HG03175 (cell line): Measurements from ENCODE around the gene CTCFL.
"Not testable (repeated sequence)": the region's sequence is repeated elsewhere in the genome, so short reads cannot be mapped to it uniquely, and the experiment has no call there.

Source experiments
- ATAC-seq: cut with Tn5 transposase; IDR thresholded peaks from one replicate; pipeline ENCODE4 v1.9.1; 2021; ENCODE audit warnings: mild to moderate bottlenecking, moderate library complexity; ENCODE audit not compliant: unreplicated experiment

CTCFL gene

GRCh38 chr20:57483287-57484050 lies 41.5 kb downstream of the CTCFL start:
- peak; percentile 35 for ATAC-seq

- no peak for ATAC-seq
Measured at GRCh38 chr20:57482796-57483195, 42.1 kb downstream of the CTCFL start.

- no peak for ATAC-seq
Measured at GRCh38 chr20:57482148-57482547, 42.8 kb downstream of the CTCFL start.

- peak; percentile 23 for ATAC-seq
Measured at GRCh38 chr20:57481281-57481711, 43.6 kb downstream of the CTCFL start.

GRCh38 chr20:57480444-57481160 lies 44.3 kb downstream of the CTCFL start:
- peak; percentile 68 for ATAC-seq

- no peak for ATAC-seq
Measured at GRCh38 chr20:57479196-57479595, 45.7 kb downstream of the CTCFL start.

GRCh38 chr20:57478176-57478575 lies 46.8 kb downstream of the CTCFL start:
- no peak for ATAC-seq

GRCh38 chr20:57476641-57477461 lies 48.1 kb downstream of the CTCFL start:
- ATAC-seq: no peak

- ATAC-seq: peak; percentile 57
Measured at GRCh38 chr20:57476084-57476526, 48.8 kb downstream of the CTCFL start.

GRCh38 chr20:57475388-57476083 lies 49.4 kb downstream of the CTCFL start:
- no peak for ATAC-seq

- no peak for ATAC-seq
Measured at GRCh38 chr20:57474816-57475215, 50.1 kb downstream of the CTCFL start.

- no peak for ATAC-seq
Measured at GRCh38 chr20:57474205-57474604, 50.7 kb downstream of the CTCFL start.

GRCh38 chr20:57473246-57474048 lies 51.5 kb downstream of the CTCFL start:
- ATAC-seq: peak; percentile 57

GRCh38 chr20:57472474-57472873 lies 52.5 kb downstream of the CTCFL start:
- ATAC-seq: not testable (repeated sequence)

GRCh38 chr20:57471496-57472372 lies 53.2 kb downstream of the CTCFL start:
- no peak for ATAC-seq

- ATAC-seq: no peak
Measured at GRCh38 chr20:57470666-57471495, 54.1 kb downstream of the CTCFL start.

- ATAC-seq: no peak
Measured at GRCh38 chr20:57470212-57470522, 54.8 kb downstream of the CTCFL start.
